HepG2 (cell line): ENCODE results near the gene SAMD10. TPM values are rescaled to one million over a fixed set of nuclear protein-coding genes. Genes with fewer than 3 reads are reported as not detected.

Experiments used
- ARNTL ChIP-seq: sonication (generic); formaldehyde crosslinking; IDR thresholded peaks from 2 replicates; pipeline ENCODE4 v1.4.0; 2020; ENCODE audit warnings: mild to moderate bottlenecking, missing genetic modification reagents
- CEBPB ChIP-seq: IDR thresholded peaks from 2 replicates; pipeline ENCODE4 v1.6.1; 2011; ENCODE audit warnings: low read depth, low read length, improper control_type of control experiment, borderline replicate concordance
- HNRNPH1 ChIP-seq: fragments of 200-400 bp; formaldehyde crosslinking; optimal IDR thresholded peaks from 2 replicates; pipeline ENCODE3; 2017; ENCODE audit warnings: mild to moderate bottlenecking, low read depth, low read length
- HOXA7 ChIP-seq: sonication (generic); formaldehyde crosslinking; IDR thresholded peaks from 2 replicates; pipeline ENCODE4 v1.8.1; 2022; ENCODE audit warnings: mild to moderate bottlenecking, missing genetic modification reagents, moderate library complexity
- JUNB ChIP-seq: sonication (generic); formaldehyde crosslinking; IDR thresholded peaks from 2 replicates; pipeline ENCODE4 v1.8.0; 2022; ENCODE audit warnings: missing genetic modification reagents, mild to moderate bottlenecking, borderline replicate concordance
- PHF21A ChIP-seq: sonication (generic); formaldehyde crosslinking; IDR thresholded peaks from 2 replicates; pipeline ENCODE4 v1.5.0; 2020; ENCODE audit warnings: mild to moderate bottlenecking, missing genetic modification reagents
- RBM39 ChIP-seq: fragments of 200-400 bp; formaldehyde crosslinking; IDR thresholded peaks from one replicate; pipeline ENCODE4 v1.6.1; 2018; ENCODE audit warnings: antibody characterized with exemption, mild to moderate bottlenecking, low read depth, low read length; ENCODE audit not compliant: poor library complexity, severe bottlenecking
- RXRA ChIP-seq: sonication (generic); formaldehyde crosslinking; IDR thresholded peaks from 2 replicates; pipeline ENCODE4 v1.5.1; 2020; ENCODE audit warnings: missing genetic modification reagents
- RXRB ChIP-seq: IDR thresholded peaks from 2 replicates; pipeline ENCODE4 v1.6.1; 2016; ENCODE audit warnings: borderline replicate concordance, missing genetic modification reagents, missing compliant biosample characterization
- STAT5B ChIP-seq: sonication (generic); formaldehyde crosslinking; IDR thresholded peaks from 2 replicates; pipeline ENCODE4 v1.4.0; 2020; ENCODE audit warnings: missing genetic modification reagents
- TBX2 ChIP-seq: sonication (generic); formaldehyde crosslinking; IDR thresholded peaks from 2 replicates; pipeline ENCODE4 v1.5.0; 2020; ENCODE audit warnings: missing genetic modification reagents, mild to moderate bottlenecking, borderline replicate concordance
- TCF7L2 ChIP-seq: IDR thresholded peaks from 2 replicates; pipeline ENCODE4 v1.6.1; 2011; ENCODE audit warnings: mild to moderate bottlenecking, low read depth, low read length, moderate library complexity
- TEAD2 ChIP-seq: sonication (generic); formaldehyde crosslinking; IDR thresholded peaks from 2 replicates; pipeline ENCODE4 v1.9.0; 2021; ENCODE audit warnings: missing genetic modification reagents
- XBP1 ChIP-seq: sonication (generic); formaldehyde crosslinking; IDR thresholded peaks from 2 replicates; pipeline ENCODE4 v1.5.0; 2020; ENCODE audit warnings: missing genetic modification reagents
- ZBTB3 ChIP-seq: sonication (generic); formaldehyde crosslinking; IDR thresholded peaks from 2 replicates; pipeline ENCODE4 v1.4.0; 2020; ENCODE audit warnings: low read depth, mild to moderate bottlenecking, moderate library complexity, missing genetic modification reagents, borderline replicate concordance
- ZKSCAN5 ChIP-seq: sonication (generic); formaldehyde crosslinking; IDR thresholded peaks from 2 replicates; pipeline ENCODE4 v1.5.1; 2020; ENCODE audit warnings: mild to moderate bottlenecking, missing genetic modification reagents
- ZNF160 ChIP-seq: sonication (generic); formaldehyde crosslinking; IDR thresholded peaks from 2 replicates; pipeline ENCODE4 v1.8.0; 2022; ENCODE audit warnings: mild to moderate bottlenecking, inconsistent platforms, missing genetic modification reagents
- ZNF331 ChIP-seq: sonication (generic); formaldehyde crosslinking; IDR thresholded peaks from 2 replicates; pipeline ENCODE4 v1.4.0; 2020; ENCODE audit warnings: missing genetic modification reagents
- ZNF510 ChIP-seq: sonication (generic); formaldehyde crosslinking; IDR thresholded peaks from 2 replicates; pipeline ENCODE4 v1.4.0; 2020; ENCODE audit warnings: low read depth, mild to moderate bottlenecking, missing genetic modification reagents
- ZNF562 ChIP-seq: sonication (generic); formaldehyde crosslinking; IDR thresholded peaks from 2 replicates; pipeline ENCODE4 v1.8.0; 2022; ENCODE audit warnings: missing genetic modification reagents, borderline replicate concordance
- ZNF598 ChIP-seq: sonication (generic); formaldehyde crosslinking; IDR thresholded peaks from 2 replicates; pipeline ENCODE4 v1.5.1; 2020; ENCODE audit warnings: mild to moderate bottlenecking, missing genetic modification reagents, borderline replicate concordance
- ZNF878 ChIP-seq: sonication (generic); formaldehyde crosslinking; IDR thresholded peaks from 2 replicates; pipeline ENCODE4 v1.8.1; 2023; ENCODE audit warnings: mild to moderate bottlenecking, missing genetic modification reagents, moderate library complexity
- polyA plus RNA-seq, 8 experiments: library from polyadenylated mRNA; depleted of rRNA in 3 of 8; stranded (reverse) in 7 of 8; unstranded in 1 of 8; fragments of >200 nt; fragmentation: Illumina TruSeq in 4 of 8; extraction: Trizol in 4 of 8; gene quantifications; 2 replicates each; pipeline versions ENCODE4 v1.2.1 to v1.2.3, GENCODE V29; 2011 to 2016; ENCODE audit warnings: low read depth in 4 of 8, missing spikeins in 1 of 8, mixed read lengths in 1 of 8; ENCODE audit not compliant: insufficient read depth in 1 of 8
- total RNA-seq, 5 experiments: library from RNA; depleted of rRNA; stranded (reverse); fragments of >200 nt; fragmentation: Illumina TruSeq; extraction: Trizol; gene quantifications; 2 replicates each; pipeline ENCODE4 v1.2.3, GENCODE V29; 2016; ENCODE audit warnings: low read depth in 1 of 5
- TF ChIP-seq, protein P1 (sequence below): sonication (generic); formaldehyde crosslinking; IDR thresholded peaks from 2 replicates; pipeline ENCODE4 v1.4.0; 2020; ENCODE audit warnings: missing genetic modification reagents, borderline replicate concordance
- TF ChIP-seq, protein P2 (sequence below): sonication (generic); formaldehyde crosslinking; IDR thresholded peaks from 2 replicates; pipeline ENCODE4 v1.8.0; 2023; ENCODE audit warnings: mild to moderate bottlenecking, missing genetic modification reagents
- TF ChIP-seq, protein P3 (sequence below): sonication (generic); formaldehyde crosslinking; IDR thresholded peaks from 2 replicates; pipeline ENCODE4 v1.5.1; 2020; ENCODE audit warnings: mild to moderate bottlenecking, moderate library complexity, missing genetic modification reagents

The SAMD10 gene
- total and polyA plus RNA-seq, 2 of the 13 experiments (the other 11 are each of a cell fraction or from before 2014, with no cell fraction given) = 6.1 to 11.0 TPM

DNA sequence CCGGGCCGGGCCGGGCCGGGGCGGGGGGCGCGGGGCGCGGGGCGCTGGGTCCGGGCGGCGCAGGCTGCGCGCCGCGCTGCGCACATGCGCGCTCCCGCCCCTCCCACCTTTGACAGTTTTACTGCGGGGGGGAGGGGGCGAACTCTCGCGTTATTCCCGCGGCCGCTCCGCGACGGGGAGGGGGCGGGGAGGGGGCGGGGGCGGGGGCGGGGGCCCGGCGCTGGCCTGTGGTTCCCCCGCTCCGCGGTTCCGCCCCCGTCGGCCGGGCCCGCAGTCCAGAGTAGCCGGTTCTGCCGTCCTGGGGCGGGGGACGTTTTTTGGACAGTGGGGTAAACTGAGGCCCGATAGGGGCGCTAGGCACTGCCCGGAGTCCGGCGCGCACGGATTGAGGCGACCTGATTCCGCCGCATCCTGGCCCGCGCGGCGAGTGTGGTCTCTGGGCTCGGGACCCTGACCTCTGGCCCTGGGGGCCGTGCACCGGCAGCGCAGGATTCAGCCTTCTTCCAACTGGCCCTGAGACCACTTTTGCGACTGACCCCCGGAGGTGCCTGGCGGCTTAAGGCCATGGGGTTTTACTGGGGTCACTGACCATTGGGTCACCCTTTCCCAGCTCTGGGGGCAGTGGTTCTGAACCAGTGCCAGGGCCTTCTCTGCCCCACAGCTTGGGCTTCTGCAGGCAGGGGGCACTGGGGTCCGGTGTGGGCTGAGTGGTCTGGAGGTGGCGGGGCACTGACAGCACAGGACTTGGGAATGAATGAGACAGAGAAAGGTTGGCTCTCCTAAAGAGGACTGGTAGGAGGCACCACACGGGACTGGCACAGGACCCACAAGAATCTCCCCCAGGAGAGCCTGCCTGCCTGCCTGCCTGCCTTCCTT lies 9.4 kb downstream of the SAMD10 start, which contains the start of gene ZNF512B (continued):
- TF ChIP-seq ZBTB3 = no peak
- no peak; the same call in 1 of the 2 replicates for TF ChIP-seq ZNF160 (CRISPR knock-in tag)
- TF ChIP-seq JUNB (CRISPR knock-in tag) = no peak
- no peak for TF ChIP-seq HNRNPH1
- TF ChIP-seq HOXA7 = no peak
- TF ChIP-seq ZNF562 (CRISPR knock-in tag) = no peak
- TF ChIP-seq ZNF510 (CRISPR knock-in tag) = 0 out of 2 replicates have a peak, but pooled peaks have one; percentile 53
- peak; percentile 42; the same call in 1 of the 2 replicates for TF ChIP-seq PHF21A (CRISPR knock-in tag)
- no peak for TF ChIP-seq TCF7L2
- TF ChIP-seq, protein P1, sequence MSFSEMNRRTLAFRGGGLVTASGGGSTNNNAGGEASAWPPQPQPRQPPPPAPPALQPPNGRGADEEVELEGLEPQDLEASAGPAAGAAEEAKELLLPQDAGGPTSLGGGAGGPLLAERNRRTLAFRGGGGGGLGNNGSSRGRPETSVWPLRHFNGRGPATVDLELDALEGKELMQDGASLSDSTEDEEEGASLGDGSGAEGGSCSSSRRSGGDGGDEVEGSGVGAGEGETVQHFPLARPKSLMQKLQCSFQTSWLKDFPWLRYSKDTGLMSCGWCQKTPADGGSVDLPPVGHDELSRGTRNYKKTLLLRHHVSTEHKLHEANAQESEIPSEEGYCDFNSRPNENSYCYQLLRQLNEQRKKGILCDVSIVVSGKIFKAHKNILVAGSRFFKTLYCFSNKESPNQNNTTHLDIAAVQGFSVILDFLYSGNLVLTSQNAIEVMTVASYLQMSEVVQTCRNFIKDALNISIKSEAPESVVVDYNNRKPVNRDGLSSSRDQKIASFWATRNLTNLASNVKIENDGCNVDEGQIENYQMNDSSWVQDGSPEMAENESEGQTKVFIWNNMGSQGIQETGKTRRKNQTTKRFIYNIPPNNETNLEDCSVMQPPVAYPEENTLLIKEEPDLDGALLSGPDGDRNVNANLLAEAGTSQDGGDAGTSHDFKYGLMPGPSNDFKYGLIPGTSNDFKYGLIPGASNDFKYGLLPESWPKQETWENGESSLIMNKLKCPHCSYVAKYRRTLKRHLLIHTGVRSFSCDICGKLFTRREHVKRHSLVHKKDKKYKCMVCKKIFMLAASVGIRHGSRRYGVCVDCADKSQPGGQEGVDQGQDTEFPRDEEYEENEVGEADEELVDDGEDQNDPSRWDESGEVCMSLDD = 0 out of 2 replicates have a peak, but pooled peaks have one; percentile 29
- TF ChIP-seq XBP1 (CRISPR knock-in tag) = no peak
- peak; percentile 70; the same call in 1 of the 2 replicates for TF ChIP-seq ZNF598
- peak; percentile 72; the same call in 1 of the 2 replicates for TF ChIP-seq TBX2 (CRISPR knock-in tag)
- TF ChIP-seq, protein P2, sequence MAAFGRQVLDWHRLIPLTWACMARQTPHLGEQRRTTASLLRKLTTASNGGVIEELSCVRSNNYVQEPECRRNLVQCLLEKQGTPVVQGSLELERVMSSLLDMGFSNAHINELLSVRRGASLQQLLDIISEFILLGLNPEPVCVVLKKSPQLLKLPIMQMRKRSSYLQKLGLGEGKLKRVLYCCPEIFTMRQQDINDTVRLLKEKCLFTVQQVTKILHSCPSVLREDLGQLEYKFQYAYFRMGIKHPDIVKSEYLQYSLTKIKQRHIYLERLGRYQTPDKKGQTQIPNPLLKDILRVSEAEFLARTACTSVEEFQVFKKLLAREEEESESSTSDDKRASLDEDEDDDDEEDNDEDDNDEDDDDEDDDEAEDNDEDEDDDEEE (CRISPR knock-in tag) = peak; percentile 73; the same call in 1 of the 2 replicates
- no peak for TF ChIP-seq ZNF878
- TF ChIP-seq, protein P3, sequence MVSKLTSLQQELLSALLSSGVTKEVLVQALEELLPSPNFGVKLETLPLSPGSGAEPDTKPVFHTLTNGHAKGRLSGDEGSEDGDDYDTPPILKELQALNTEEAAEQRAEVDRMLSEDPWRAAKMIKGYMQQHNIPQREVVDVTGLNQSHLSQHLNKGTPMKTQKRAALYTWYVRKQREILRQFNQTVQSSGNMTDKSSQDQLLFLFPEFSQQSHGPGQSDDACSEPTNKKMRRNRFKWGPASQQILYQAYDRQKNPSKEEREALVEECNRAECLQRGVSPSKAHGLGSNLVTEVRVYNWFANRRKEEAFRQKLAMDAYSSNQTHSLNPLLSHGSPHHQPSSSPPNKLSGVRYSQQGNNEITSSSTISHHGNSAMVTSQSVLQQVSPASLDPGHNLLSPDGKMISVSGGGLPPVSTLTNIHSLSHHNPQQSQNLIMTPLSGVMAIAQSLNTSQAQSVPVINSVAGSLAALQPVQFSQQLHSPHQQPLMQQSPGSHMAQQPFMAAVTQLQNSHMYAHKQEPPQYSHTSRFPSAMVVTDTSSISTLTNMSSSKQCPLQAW = peak; percentile 75; the same call in 1 of the 2 replicates
- peak; percentile 56 for TF ChIP-seq RBM39
- no peak for TF ChIP-seq CEBPB
- peak; percentile 34; the same call in 1 of the 2 replicates for TF ChIP-seq STAT5B (CRISPR knock-in tag)
- TF ChIP-seq TEAD2 (CRISPR knock-in tag) = no peak; the same call in 1 of the 2 replicates
- TF ChIP-seq ARNTL = no peak
- TF ChIP-seq ZNF331 (CRISPR knock-in tag) = no peak
- peak; percentile 40; the same call in 1 of the 2 replicates for TF ChIP-seq RXRB (CRISPR knock-in tag)
- no peak for TF ChIP-seq ZKSCAN5 (CRISPR knock-in tag)
- TF ChIP-seq RXRA = peak; percentile 88
